ENCODE results near the gene CYB561. TPM values are rescaled to one million over a fixed set of nuclear protein-coding genes. Genes with fewer than 3 reads are reported as not detected.
A peak's percentile ranks its signal among the peaks of the same experiment; 100 is the strongest.

CYB561 gene
- total and polyA plus RNA-seq, 9 of the 15 experiments (the other 6 are each of a cell fraction or from before 2014, with no cell fraction given) = 4.0 to 30.8 (median 17.4) TPM

DNA sequence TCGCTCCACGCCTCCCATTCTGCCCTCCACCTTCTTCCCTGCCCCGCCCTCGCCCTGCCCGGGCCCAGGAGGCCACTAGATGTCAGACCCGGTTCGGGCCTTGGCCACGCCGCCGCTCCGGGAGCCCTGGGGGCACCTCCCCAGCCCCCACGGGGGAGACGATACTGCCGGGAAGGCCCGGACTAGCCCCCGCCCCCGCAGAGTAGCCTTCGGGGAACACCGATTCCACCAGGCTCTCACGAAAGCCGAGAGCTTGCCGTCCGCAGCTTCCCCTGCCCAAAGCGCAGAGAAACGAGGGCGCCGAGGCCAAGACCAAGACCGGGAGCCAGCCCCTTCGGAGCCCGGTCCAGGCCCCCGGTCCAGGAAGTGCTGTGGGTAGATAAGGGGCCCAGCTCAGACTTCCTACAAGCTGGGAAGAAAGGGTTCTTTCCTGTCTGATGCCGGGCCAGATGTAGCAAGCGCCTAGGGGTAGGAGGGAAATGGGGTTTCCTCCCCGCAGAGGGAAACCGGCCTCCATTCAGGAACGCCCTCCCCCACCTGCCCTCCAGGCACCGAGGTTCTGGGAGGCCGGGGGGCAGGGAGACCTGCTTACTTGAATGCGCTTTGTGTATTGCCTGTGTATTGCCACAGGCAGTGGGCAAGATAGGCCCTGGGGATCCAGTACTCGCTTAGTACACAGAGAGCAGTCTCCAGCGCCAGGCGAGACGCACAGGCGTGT lies 806 bp upstream of the CYB561 start (continued):
- TF ChIP-seq, protein P1, sequence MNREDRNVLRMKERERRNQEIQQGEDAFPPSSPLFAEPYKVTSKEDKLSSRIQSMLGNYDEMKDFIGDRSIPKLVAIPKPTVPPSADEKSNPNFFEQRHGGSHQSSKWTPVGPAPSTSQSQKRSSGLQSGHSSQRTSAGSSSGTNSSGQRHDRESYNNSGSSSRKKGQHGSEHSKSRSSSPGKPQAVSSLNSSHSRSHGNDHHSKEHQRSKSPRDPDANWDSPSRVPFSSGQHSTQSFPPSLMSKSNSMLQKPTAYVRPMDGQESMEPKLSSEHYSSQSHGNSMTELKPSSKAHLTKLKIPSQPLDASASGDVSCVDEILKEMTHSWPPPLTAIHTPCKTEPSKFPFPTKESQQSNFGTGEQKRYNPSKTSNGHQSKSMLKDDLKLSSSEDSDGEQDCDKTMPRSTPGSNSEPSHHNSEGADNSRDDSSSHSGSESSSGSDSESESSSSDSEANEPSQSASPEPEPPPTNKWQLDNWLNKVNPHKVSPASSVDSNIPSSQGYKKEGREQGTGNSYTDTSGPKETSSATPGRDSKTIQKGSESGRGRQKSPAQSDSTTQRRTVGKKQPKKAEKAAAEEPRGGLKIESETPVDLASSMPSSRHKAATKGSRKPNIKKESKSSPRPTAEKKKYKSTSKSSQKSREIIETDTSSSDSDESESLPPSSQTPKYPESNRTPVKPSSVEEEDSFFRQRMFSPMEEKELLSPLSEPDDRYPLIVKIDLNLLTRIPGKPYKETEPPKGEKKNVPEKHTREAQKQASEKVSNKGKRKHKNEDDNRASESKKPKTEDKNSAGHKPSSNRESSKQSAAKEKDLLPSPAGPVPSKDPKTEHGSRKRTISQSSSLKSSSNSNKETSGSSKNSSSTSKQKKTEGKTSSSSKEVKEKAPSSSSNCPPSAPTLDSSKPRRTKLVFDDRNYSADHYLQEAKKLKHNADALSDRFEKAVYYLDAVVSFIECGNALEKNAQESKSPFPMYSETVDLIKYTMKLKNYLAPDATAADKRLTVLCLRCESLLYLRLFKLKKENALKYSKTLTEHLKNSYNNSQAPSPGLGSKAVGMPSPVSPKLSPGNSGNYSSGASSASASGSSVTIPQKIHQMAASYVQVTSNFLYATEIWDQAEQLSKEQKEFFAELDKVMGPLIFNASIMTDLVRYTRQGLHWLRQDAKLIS (CRISPR knock-in tag; IDR thresholded peaks at IDR 0.05) = no peak
- TF ChIP-seq EZH2 (IDR thresholded peaks at IDR 0.05; ENCODE audit: borderline replicate concordance, low read depth, low read length) (no peak), POLR2B (IDR thresholded peaks at IDR 0.05; ENCODE audit: low read depth, partially characterized antibody) (peak; percentile 39), ZNF12 (CRISPR knock-in tag; IDR thresholded peaks at IDR 0.05) (no peak; the same call in 1 of the 2 replicates), WHSC1 (IDR thresholded peaks at IDR 0.05; ENCODE audit: low read length) (no peak), RCOR1 (IDR thresholded peaks at IDR 0.05; ENCODE audit: borderline replicate concordance in 1 of 2, low read depth in 2 of 2, low read length in 2 of 2) (no peak), KHSRP (IDR thresholded peaks at IDR 0.05) (no peak), ILK (tag; IDR thresholded peaks at IDR 0.05; ENCODE audit: borderline replicate concordance, low read depth) (no peak), ZNF165 (CRISPR knock-in tag; IDR thresholded peaks at IDR 0.05; ENCODE audit: borderline replicate concordance) (no peak), NR3C1 (CRISPR knock-in tag; IDR thresholded peaks at IDR 0.05) (no peak), ZNF263 (CRISPR knock-in tag; IDR thresholded peaks at IDR 0.05; ENCODE audit: borderline replicate concordance) (no peak), KLF10 (CRISPR knock-in tag; IDR thresholded peaks at IDR 0.05) (no peak), ZNF764 (CRISPR knock-in tag; IDR thresholded peaks at IDR 0.05; ENCODE audit: low read depth) (no peak), PURB (CRISPR knock-in tag; IDR thresholded peaks at IDR 0.05; ENCODE audit: low read depth) (no peak), RBBP5 (IDR thresholded peaks at IDR 0.05; ENCODE audit: borderline replicate concordance, insufficient read depth, low read length, poor library complexity, severe bottlenecking) (no peak), PTBP1 (IDR thresholded peaks at IDR 0.05; ENCODE audit: low read depth, low read length) (no peak), ATF7 (IDR thresholded peaks at IDR 0.05) (no peak; the same call in 1 of the 2 replicates)
- TF ChIP-seq, protein P2, sequence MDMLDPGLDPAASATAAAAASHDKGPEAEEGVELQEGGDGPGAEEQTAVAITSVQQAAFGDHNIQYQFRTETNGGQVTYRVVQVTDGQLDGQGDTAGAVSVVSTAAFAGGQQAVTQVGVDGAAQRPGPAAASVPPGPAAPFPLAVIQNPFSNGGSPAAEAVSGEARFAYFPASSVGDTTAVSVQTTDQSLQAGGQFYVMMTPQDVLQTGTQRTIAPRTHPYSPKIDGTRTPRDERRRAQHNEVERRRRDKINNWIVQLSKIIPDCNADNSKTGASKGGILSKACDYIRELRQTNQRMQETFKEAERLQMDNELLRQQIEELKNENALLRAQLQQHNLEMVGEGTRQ (CRISPR knock-in tag; IDR thresholded peaks at IDR 0.05) = no peak
- TF ChIP-seq, protein P3, sequence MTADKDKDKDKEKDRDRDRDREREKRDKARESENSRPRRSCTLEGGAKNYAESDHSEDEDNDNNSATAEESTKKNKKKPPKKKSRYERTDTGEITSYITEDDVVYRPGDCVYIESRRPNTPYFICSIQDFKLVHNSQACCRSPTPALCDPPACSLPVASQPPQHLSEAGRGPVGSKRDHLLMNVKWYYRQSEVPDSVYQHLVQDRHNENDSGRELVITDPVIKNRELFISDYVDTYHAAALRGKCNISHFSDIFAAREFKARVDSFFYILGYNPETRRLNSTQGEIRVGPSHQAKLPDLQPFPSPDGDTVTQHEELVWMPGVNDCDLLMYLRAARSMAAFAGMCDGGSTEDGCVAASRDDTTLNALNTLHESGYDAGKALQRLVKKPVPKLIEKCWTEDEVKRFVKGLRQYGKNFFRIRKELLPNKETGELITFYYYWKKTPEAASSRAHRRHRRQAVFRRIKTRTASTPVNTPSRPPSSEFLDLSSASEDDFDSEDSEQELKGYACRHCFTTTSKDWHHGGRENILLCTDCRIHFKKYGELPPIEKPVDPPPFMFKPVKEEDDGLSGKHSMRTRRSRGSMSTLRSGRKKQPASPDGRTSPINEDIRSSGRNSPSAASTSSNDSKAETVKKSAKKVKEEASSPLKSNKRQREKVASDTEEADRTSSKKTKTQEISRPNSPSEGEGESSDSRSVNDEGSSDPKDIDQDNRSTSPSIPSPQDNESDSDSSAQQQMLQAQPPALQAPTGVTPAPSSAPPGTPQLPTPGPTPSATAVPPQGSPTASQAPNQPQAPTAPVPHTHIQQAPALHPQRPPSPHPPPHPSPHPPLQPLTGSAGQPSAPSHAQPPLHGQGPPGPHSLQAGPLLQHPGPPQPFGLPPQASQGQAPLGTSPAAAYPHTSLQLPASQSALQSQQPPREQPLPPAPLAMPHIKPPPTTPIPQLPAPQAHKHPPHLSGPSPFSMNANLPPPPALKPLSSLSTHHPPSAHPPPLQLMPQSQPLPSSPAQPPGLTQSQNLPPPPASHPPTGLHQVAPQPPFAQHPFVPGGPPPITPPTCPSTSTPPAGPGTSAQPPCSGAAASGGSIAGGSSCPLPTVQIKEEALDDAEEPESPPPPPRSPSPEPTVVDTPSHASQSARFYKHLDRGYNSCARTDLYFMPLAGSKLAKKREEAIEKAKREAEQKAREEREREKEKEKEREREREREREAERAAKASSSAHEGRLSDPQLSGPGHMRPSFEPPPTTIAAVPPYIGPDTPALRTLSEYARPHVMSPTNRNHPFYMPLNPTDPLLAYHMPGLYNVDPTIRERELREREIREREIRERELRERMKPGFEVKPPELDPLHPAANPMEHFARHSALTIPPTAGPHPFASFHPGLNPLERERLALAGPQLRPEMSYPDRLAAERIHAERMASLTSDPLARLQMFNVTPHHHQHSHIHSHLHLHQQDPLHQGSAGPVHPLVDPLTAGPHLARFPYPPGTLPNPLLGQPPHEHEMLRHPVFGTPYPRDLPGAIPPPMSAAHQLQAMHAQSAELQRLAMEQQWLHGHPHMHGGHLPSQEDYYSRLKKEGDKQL (CRISPR knock-in tag; IDR thresholded peaks at IDR 0.05; ENCODE audit: borderline replicate concordance) = no peak
